Neutrophil (primary cell): ENCODE data around the gene PTPRN2.

Experiments
- H3K27ac ChIP-seq: fragments of 200-600 bp; sonication (generic); 2 replicates; pipeline ENCODE4 v1.5.1; 2016; ENCODE audit warnings: mild to moderate bottlenecking, moderate library complexity
- H3K27me3 ChIP-seq: fragments of 200-600 bp; sonication (generic); 2 replicates; pipeline ENCODE4 v1.6.0; 2016; ENCODE audit warnings: mild to moderate bottlenecking
- H3K36me3 ChIP-seq: fragments of 200-600 bp; sonication (generic); 2 replicates; pipeline ENCODE4 v1.5.1; 2017
- H3K4me1 ChIP-seq, 2 experiments: fragments of 200-600 bp in 1 of 2; sonication (generic) in 1 of 2; 1 replicate in 1 of 2; 2 replicates in 1 of 2; pipeline versions ENCODE4 v1.5.1 to v1.6.1; 2013 to 2016; ENCODE audit warnings: low read depth in 1 of 2, low read length in 1 of 2, mild to moderate bottlenecking in 1 of 2, moderate library complexity in 1 of 2; ENCODE audit not compliant: control insufficient read depth in 1 of 2, insufficient read depth in 1 of 2
- H3K4me3 ChIP-seq, 2 experiments: fragments of 200-600 bp in 1 of 2; sonication (generic) in 1 of 2; 1 replicate in 1 of 2; 2 replicates in 1 of 2; pipeline ENCODE4 v1.5.1; 2013 to 2016; ENCODE audit warnings: low read depth in 1 of 2, low read length in 1 of 2, mild to moderate bottlenecking in 1 of 2, moderate library complexity in 1 of 2
- H3K9me3 ChIP-seq: fragments of 200-600 bp; sonication (generic); 2 replicates; pipeline ENCODE4 v1.5.1; 2016
- TF ChIP-seq, protein P1 (sequence below): fragments of 200-600 bp; sonication (generic); IDR thresholded peaks from 2 replicates; pipeline ENCODE4 v1.5.1; 2016; ENCODE audit warnings: antibody characterized with exemption

Gene PTPRN2

DNA sequence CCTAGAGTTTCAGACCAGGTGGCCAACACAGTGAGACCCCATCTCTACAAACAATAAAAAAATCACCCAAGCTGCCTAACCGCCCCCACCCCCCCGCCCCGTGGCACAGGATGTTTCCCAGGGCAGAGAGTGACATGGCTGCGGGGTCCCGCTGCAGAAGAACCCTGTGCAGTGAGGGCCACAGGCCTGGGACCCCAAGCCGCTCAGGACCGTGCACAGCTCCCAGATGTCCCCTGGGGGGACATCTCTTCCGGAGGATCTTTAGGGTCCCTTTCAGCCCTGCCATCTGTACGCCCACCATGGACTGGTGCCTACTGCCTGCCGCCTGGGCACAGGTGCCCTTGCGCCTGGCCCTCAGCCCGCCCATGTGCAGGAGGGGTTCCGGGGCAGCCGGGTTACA is 877.2 kb downstream of the PTPRN2 start:
- Histone ChIP-seq H3K36me3 (no peaks in the 10 kb centered on the region), H3K4me1 (no peaks in the 10 kb centered on the region), H3K9me3 (no peaks in the 10 kb centered on the region), H3K27me3 (peaks cover 7% of the 10 kb centered on the region), H3K4me3 (no peak overlapping the region), H3K27ac (no peak overlapping the region)
- TF ChIP-seq, protein P1, sequence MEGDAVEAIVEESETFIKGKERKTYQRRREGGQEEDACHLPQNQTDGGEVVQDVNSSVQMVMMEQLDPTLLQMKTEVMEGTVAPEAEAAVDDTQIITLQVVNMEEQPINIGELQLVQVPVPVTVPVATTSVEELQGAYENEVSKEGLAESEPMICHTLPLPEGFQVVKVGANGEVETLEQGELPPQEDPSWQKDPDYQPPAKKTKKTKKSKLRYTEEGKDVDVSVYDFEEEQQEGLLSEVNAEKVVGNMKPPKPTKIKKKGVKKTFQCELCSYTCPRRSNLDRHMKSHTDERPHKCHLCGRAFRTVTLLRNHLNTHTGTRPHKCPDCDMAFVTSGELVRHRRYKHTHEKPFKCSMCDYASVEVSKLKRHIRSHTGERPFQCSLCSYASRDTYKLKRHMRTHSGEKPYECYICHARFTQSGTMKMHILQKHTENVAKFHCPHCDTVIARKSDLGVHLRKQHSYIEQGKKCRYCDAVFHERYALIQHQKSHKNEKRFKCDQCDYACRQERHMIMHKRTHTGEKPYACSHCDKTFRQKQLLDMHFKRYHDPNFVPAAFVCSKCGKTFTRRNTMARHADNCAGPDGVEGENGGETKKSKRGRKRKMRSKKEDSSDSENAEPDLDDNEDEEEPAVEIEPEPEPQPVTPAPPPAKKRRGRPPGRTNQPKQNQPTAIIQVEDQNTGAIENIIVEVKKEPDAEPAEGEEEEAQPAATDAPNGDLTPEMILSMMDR = no peak

DNA sequence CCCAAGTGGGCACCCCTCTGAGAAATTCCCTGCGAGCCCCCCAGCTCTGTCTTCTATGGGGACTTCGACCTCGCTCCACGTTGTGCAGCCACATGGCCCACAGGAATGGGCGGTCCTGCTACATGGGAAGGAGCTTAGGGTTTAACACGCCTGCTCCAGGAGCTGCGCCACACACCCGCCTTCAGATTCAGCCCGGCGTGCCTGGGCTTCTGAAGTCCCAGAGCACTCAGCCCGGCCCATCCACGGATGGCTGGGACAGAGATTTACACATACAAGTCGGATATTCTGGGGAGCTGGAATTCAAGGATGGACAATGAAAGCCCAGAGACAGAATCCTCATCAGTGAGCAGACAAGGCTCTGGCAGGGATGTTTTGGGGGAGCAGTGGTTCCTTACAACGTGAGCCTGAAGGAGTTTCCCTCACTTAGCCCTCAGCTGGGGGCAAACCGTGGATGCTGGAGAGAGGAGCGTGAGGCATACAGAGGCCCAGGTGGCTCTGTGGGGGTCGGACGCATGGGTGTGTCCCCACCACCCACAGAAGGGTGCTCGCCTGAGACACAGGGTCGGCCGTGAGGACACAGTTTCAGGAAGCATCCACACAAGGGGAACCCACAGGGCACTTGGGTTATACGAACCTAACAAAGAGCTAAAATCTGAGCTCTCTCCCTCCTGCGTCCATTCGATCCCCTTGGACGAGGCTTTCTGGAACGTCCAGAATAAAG is 877.9 kb downstream of the PTPRN2 start:
- TF ChIP-seq, protein P1 = no peak
- Histone ChIP-seq H3K36me3 (no peaks in the 10 kb centered on the region), H3K9me3 (no peaks in the 10 kb centered on the region), H3K4me1 (no peaks in the 10 kb centered on the region), H3K27ac (no peak overlapping the region), H3K27me3 (peaks cover 7% of the 10 kb centered on the region), H3K4me3 (no peak overlapping the region)

DNA sequence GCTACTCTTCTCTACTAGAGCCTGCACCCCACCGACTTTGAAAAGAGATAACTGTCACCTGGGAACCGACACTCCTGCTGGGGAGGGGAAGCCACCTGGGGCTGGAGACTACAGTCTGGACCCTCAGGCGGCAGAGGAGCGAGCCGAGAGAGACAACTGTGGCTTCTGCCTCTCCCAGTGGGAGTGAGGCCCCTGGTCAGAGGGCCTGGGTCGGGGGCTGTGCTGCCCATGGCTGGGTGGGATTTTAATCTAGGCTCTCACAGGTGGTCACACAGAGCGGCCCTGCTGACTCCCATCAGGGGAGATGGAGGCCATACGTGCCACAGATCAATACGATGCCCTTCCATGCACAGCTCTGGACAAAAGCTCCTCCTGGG is 878.7 kb downstream of the PTPRN2 start:
- H3K9me3 ChIP-seq = no peaks in the 10 kb centered on the region
- no peaks in the 10 kb centered on the region for H3K36me3 ChIP-seq
- peaks cover 13% of the 10 kb centered on the region for H3K27me3 ChIP-seq
- TF ChIP-seq, protein P1 = no peak
- H3K4me3 ChIP-seq = no peak overlapping the region
- no peaks in the 10 kb centered on the region for H3K4me1 ChIP-seq
- H3K27ac ChIP-seq = no peak overlapping the region

DNA sequence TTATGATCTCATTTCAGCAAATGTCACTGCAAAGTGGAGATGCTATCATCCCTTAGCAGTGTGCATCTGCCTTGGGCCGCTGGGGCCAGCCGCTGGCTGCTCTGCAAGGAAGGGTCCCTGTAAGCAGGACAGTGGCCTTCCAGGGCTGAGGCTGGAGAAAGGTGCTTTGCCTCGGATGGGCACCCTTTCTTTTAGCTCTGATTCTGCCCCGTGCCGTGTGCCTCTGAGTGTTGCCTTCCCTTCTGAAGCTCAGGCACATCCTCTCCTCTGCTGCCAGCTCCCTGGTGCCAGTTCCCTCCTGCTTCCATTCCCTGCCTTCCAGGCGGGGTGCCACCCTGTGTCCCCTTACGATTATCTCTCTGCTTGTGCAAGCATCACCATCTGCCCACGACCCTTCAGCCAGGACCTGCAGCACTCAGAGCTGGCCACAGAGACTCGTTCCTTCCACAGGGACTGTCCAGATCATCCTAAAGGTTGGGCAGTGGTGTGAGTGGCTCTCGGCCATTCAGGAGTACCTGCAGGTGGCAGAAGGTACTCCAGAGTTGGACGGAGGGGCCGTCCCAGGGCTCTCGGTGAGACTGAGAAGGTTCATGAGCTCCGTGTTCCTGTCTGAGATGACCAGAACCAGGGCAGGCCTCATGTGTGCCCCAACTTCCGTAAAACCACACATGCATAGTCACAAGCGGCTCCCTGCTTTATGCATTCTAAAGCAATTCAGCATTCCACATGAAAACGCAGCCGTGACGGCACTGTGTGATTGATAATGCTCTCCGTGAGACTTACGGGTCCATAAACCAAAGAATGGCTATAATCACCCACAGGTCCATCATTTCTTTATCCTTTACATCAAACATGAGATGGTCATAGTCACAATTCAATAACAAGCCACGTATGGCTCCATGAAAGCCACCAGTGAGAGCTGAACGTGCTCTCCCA is 879.4 kb downstream of the PTPRN2 start:
- Histone ChIP-seq H3K4me1 (no peaks in the 10 kb centered on the region), H3K36me3 (no peaks in the 10 kb centered on the region), H3K9me3 (no peaks in the 10 kb centered on the region), H3K27me3 (peaks cover 19% of the 10 kb centered on the region), H3K4me3 (no peak overlapping the region), H3K27ac (no peak overlapping the region)
- TF ChIP-seq, protein P1 = no peak

DNA sequence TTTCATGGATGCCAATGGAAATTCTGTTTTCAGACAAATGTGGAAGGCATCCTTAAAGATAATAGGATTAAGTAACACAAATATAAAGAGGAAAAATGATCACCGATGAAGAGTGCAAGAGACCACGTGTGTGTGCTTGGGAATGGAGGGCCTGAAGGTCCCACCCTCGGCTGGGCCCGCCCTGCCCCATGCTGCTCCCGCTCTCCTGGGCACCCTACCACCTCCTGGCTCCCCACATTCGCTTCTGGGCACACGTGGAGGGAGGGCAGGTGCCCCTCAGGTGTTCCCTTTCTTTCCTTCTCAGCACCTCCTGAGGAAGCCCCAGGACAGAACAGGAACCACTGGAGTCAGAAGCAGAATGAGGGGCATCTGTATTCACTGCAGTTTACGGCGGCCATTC is 883.3 kb downstream of the PTPRN2 start:
- no peaks in the 10 kb centered on the region for H3K36me3 ChIP-seq
- no peaks in the 10 kb centered on the region for H3K4me1 ChIP-seq
- no peak overlapping the region for H3K27ac ChIP-seq
- no peaks in the 10 kb centered on the region for H3K9me3 ChIP-seq
- TF ChIP-seq, protein P1 = no peak
- H3K27me3 ChIP-seq = peaks cover 54% of the 10 kb centered on the region
- no peak overlapping the region for H3K4me3 ChIP-seq
